Measurements from ENCODE around the gene MTOR. TPM values are rescaled to one million over a fixed set of nuclear protein-coding genes. Genes with fewer than 3 reads are reported as not detected.

Gene MTOR
- total and polyA plus RNA-seq, 10 of the 15 experiments (the other 5 are each of a cell fraction or from before 2014, with no cell fraction given) = 6.6 to 41.8 (median 29.8) TPM

- Histone ChIP-seq H3K27ac (ENCODE audit: control insufficient read depth, insufficient read depth) (no peak overlapping the region), H3K36me3 (ENCODE audit: control insufficient read depth in 2 of 2, insufficient read depth in 2 of 2, low read length in 1 of 2) (peaks cover 9 to 26% of the 10 kb centered on the region in 2 experiments), H4K20me1 (ENCODE audit: control insufficient read depth, insufficient read depth) (no peaks in the 10 kb centered on the region), H3K27me3 (replicated peaks in 1 of 2; ENCODE audit: control insufficient read depth in 2 of 2, insufficient read depth in 2 of 2, low read length in 1 of 2) (no peaks in the 10 kb centered on the region), H3K4me3 (no peak overlapping the region), H3K4me2 (ENCODE audit: control insufficient read depth, insufficient read depth) (no peak overlapping the region), H3K4me1 (ENCODE audit: control insufficient read depth, insufficient read depth, low read length) (no peaks in the 10 kb centered on the region), H3K79me2 (ENCODE audit: control insufficient read depth, insufficient read depth, low read length) (no peaks in the 10 kb centered on the region), H3K9me3 (replicated peaks; ENCODE audit: control insufficient read depth, insufficient read depth, low read length) (no peaks in the 10 kb centered on the region), H2AFZ (ENCODE audit: control insufficient read depth, low read depth, low read length) (no peak overlapping the region), H3K9ac (ENCODE audit: control insufficient read depth, insufficient read depth, low read length) (no peak overlapping the region)
- FAIRE-seq (no peak), DNase-seq (ENCODE audit: low read depth, low spot score) (no peak), ATAC-seq (no peak)
- intact Hi-C loops (cut with micrococcal nuclease; ENCODE audit: unreplicated experiment) = no loop called here
- TF ChIP-seq CEBPB (IDR thresholded peaks at IDR 0.05; ENCODE audit: borderline replicate concordance in 1 of 2, low read depth in 2 of 2, low read length in 2 of 2) = no peak
- TF ChIP-seq MAX (IDR thresholded peaks at IDR 0.05; ENCODE audit: low read depth, low read length) = no peak
- TF ChIP-seq, protein P1, sequence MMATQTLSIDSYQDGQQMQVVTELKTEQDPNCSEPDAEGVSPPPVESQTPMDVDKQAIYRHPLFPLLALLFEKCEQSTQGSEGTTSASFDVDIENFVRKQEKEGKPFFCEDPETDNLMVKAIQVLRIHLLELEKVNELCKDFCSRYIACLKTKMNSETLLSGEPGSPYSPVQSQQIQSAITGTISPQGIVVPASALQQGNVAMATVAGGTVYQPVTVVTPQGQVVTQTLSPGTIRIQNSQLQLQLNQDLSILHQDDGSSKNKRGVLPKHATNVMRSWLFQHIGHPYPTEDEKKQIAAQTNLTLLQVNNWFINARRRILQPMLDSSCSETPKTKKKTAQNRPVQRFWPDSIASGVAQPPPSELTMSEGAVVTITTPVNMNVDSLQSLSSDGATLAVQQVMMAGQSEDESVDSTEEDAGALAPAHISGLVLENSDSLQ (IDR thresholded peaks at IDR 0.05) = no peak
- TF ChIP-seq ZBTB33 (IDR thresholded peaks at IDR 0.05) = no peak
- TF ChIP-seq ZNF217 (IDR thresholded peaks at IDR 0.05) = no peak
- TF ChIP-seq CBX3 (IDR thresholded peaks at IDR 0.05; ENCODE audit: borderline replicate concordance, low read depth) = no peak
- TF ChIP-seq ZNF207 (IDR thresholded peaks at IDR 0.05; ENCODE audit: borderline replicate concordance) = no peak
- no peak for TF ChIP-seq IKZF2 (IDR thresholded peaks at IDR 0.05)
- no peak for TF ChIP-seq GATAD2B (conservative IDR thresholded peaks at IDR 0.05; ENCODE audit: low read depth)
- no peak for TF ChIP-seq NR2F1 (conservative IDR thresholded peaks at IDR 0.05)
- TF ChIP-seq POU2F2 (IDR thresholded peaks at IDR 0.05; ENCODE audit: borderline replicate concordance, low read depth, low read length) = no peak
- no peak for TF ChIP-seq GABPA (IDR thresholded peaks at IDR 0.05; ENCODE audit: low read depth)
- TF ChIP-seq SPI1 (IDR thresholded peaks at IDR 0.05; ENCODE audit: borderline replicate concordance, insufficient read depth, low read depth, low read length) = no peak
- TF ChIP-seq HCFC1 (IDR thresholded peaks at IDR 0.05; ENCODE audit: low read length) = no peak
- no peak for TF ChIP-seq NR2C2 (IDR thresholded peaks at IDR 0.05; ENCODE audit: borderline replicate concordance, control insufficient read depth, insufficient read length, low read depth)
- TF ChIP-seq BCL3 (IDR thresholded peaks at IDR 0.05; ENCODE audit: borderline replicate concordance, insufficient read depth, low read depth, low read length, poor library complexity, severe bottlenecking) = no peak
- TF ChIP-seq HDAC6 (IDR thresholded peaks at IDR 0.05; ENCODE audit: unreplicated experiment) = no peak
- TF ChIP-seq ZBED1 (IDR thresholded peaks at IDR 0.05; ENCODE audit: borderline replicate concordance) = no peak
- RAD21 ChIA-PET (ENCODE audit: unreplicated experiment) = no interaction called here
- CTCF ChIA-PET = interaction anchor here (0.6 kb wide), 1 partner anchor 20 kb away, joined by 4 read pairs; no protein-coding TSS in a partner anchor
- no TSS peak for BruUV-seq (replicated peaks)
- WGBS (ENCODE audit: insufficient coverage, insufficient replicate concordance, low lambda C conversion rate, missing lambda C conversion rate) = 98% methylated on average over 2 of the region's 2 CpGs
- SMC1A ChIA-PET (ENCODE audit: uncharacterized antibody, unreplicated experiment) = interaction anchor here (2.1 kb wide), 1 partner anchor 150 kb away, joined by 8 read pairs; no protein-coding TSS in a partner anchor
- POLR2A ChIA-PET = no interaction called here
- in situ Hi-C loops (cut with MboI) = no loop called here
Measured at GRCh38 chr1:11187931-11188330, 74.4 kb downstream of the MTOR start.
